NCI-H2196 (cell line): ENCODE data around the gene NDUFAF3.

ENCODE experiments used
- DNase-seq: peaks from one replicate; lab custom pipeline; 2025; ENCODE audit not compliant: unreplicated experiment; lab: John Stamatoyannopoulos, UW

The NDUFAF3 gene

DNA sequence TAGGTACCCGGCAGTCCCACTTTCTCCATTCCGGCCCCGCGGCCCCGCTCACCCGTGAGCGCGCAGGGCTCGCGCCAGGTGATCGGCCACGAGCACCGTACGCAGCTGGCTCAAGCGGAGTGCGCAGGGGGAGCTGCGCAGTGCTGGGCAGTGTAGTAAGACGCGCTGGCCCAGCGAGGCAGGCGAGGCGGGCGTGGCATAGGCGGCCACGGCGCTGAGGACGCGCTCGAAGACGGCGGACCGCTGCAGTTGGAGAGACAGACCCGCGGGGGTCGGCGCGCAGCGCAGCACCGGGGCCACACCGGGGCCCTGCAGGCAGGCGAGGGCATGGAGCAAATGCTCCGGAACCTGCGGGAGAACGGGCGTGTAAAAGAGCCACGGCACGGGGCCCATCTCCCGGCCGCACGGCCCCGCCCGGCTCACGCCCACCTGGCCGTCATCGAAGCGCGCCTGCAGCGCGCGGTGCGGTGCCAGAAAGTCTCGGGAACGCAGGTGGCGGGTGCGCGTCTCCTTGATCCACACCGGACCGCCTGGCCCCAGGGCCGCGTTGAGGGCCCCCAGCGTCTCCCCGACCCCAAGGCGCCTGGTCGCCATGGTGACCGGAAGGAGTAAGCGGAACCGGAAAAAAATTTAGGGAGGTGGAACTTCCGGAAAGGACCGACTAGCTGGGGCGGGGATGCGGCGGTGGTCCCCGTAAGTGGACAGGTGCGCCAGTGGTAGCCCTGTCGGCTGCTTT is 3.8 kb upstream of the NDUFAF3 start, which contains the start of gene DALRD3:
DALRD3 (minus strand) TSS at position 610 of the 736 bp plus-strand sequence; CDS start at position 594, 16 bp downstream.
- DNase-seq, result peak; percentile 67

DNA sequence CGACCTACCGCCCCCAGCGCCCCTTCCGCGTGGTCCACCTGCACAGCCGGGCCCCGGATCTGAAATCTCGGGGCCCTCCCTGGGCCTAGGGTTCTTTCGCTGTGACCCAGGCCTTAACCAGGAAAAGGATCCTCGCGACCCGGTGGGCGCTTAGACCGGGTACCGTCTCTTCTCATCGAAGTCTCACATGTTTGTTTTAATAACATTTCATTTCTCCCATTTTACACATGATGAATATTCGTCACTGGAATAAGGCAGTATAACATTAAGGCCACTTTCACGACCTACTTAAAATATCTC is 3.3 kb upstream of the NDUFAF3 start:
- peak; percentile 44 for DNase-seq

DNA sequence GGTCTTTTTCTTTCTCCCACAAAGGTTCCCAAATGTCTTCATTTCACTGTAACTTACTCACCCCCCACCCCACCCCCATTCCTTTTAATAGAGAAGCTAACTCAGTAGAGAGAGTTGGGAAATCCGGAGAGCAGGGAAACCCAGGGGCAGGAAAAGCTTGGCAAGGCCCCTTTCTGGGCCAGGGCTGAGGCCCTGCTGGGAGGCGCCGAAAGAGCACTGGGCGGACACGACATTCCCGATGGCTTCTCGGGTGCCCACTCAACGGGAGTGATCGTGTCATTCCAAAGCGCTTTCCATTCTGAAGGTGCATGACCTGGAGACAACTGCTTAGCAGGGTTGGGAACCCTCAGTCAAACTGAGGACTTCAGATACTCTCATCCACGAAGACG is 2.0 kb upstream of the NDUFAF3 start:
- no peak for DNase-seq

DNA sequence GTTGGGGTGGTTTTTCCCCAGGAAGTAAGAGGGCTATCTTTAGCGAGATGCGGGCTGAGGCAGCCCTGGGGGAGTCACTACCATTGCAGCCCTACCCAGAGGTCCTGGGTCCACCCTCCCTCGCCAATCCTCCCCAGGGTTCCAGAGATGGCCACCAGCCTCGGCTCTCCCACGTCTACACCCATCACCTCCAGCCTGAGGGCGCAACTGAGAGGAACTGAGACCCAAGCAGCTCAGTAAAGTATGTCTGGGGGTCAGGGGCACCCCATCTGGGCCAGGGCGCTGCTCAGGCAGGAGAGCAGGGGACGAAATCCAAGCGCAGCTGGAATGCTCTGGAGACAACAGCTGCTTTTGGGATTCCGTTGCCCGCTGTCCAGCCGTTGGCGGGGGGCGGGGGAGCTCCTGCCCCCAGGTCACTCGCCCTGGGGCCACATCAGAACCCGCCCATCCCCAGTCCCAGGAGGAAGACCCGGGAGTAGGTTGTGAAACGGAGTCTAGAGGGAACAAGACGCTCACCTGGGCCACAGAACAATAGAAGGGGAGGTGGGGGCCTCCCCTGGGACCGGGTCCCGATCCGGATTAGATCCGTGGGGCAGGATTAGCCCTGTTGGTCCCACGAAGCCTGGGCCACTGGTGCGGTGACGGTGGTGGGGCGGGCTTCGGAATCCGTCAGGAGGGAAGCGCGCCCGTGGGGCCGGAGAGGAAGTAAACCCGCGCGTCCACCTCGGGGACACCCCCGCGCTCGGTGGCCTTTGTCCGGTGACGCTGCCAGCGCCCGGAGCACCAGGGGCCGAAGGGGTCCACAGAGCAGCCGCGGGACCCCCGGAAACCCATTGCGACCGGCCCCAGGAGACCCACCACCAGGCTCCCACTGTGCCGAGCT is 1.4 kb upstream of the NDUFAF3 start:
- no peak for DNase-seq

DNA sequence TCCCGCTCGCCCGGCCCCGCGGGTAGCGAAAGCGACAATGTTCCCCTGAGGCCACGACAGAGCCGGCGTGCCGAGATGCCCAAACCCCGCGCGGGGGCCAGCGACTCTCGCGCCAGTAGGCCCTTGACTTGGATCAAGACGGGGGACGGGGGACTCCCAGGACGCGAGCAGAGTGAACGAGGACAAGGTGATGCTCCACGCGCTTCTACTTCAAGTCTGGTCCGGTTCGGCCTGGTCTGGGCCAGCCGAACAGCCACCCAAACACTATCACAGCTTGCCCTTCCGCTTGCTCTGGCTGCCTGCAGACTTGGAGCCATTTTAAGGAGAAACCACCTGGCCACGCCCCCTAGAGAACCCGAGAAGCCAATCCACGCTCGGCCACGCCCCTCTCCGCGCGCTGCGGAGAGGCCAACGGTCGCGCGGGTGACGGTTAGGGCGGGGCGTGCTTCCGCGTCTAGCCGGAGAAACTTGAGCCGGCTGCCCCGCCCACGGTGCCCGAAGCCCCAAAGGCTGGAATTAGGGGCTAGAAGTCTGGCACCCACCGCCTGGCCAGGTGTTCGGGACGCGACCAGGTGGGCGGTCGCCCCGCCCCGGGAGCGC is 608 bp upstream of the NDUFAF3 start:
- DNase-seq, result peak; percentile 94

DNA sequence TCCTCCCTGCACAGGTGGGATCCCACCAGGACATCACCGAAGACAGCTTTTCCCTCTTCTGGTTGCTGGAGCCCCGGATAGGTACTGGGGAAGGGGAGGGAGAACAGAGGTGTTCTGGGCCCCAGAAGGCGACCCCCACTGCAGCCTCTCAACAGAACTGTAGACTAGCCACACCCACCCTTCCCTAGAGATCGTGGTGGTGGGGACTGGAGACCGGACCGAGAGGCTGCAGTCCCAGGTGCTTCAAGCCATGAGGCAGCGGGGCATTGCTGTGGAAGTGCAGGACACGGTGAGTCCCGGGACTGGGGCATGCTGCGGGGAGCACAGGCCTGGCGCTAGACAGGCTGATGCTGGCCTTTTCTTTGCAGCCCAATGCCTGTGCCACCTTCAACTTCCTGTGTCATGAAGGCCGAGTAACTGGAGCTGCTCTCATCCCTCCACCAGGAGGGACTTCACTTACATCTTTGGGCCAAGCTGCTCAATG is 809 bp downstream of the NDUFAF3 start:
- no peak for DNase-seq

DNA sequence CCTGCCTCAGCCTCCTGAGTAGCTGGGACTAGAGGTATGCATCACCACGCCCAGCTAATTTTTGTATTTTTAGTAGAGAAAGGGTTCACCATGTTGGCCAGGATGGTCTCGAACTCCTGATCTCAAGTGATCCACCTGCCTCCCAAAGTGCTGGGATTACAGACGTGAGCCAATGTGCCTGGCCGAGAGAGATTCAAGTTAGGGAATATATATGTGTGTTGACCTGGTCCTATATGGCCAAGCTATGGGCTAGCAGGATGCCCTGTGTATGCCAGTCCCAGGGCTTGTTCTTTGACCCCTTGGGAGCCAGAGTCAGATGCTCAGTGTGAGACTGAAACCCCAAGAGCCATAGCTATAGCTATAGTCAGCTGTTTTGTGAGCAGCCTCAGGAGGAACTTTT is 1.9 kb downstream of the NDUFAF3 start:
- DNase-seq, result no peak

DNA sequence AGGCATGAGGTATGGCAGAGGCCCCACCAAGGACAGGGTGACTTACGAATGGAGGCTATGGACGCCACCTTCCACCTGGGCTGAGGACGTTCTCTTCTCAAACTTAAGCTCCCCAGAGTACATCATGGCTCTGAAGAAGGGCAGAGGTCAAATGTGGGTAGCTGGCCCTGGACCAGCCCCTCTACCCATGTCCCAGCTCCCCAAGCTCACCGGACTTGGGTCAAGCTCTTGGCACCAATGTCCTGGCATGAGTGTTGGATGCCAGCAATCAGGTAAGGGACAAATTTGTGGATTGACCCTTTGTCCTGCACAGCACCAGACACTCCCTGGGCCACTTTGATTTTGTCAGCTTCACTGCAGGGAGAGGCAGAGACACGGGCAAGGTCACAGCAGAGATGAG is 2.5 kb downstream of the NDUFAF3 start:
- DNase-seq, result no peak

DNA sequence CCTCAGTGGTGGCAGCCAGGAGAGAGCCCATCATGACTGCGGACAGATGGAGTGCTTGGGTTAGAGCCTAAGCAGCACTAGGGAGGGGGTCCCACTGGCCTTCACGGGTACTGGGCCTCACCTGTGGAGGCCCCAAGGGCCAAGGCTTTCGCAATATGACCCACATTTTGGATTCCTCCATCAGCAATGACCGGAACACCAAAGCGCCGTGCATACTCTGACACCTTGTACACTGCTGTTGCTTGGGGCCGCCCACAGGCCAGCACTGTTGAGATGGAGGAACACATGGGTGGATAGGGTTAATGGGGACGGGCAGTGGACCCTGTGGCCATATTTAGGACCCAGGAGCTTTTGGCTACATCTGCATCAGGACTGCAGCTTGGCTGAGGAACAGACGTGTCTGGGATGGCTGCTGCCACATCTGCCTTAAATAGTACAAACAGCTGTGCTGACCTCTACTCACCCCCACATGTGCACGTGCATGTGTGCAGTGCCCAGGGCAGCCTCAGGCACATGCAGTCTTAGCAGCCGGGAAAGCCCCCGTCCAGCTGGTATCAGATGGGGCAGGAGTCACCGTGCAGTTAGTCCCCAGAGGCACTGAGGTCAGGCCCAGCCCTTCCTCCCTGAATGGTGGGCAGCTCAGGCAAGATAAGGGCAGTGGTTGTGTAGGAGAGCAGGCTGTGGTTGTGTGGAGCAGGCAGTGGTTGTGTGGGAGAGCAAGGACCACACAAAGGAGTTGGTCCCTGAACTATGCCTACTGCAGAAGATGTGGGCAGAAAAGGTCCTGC is 3.3 kb downstream of the NDUFAF3 start:
- no peak for DNase-seq

DNA sequence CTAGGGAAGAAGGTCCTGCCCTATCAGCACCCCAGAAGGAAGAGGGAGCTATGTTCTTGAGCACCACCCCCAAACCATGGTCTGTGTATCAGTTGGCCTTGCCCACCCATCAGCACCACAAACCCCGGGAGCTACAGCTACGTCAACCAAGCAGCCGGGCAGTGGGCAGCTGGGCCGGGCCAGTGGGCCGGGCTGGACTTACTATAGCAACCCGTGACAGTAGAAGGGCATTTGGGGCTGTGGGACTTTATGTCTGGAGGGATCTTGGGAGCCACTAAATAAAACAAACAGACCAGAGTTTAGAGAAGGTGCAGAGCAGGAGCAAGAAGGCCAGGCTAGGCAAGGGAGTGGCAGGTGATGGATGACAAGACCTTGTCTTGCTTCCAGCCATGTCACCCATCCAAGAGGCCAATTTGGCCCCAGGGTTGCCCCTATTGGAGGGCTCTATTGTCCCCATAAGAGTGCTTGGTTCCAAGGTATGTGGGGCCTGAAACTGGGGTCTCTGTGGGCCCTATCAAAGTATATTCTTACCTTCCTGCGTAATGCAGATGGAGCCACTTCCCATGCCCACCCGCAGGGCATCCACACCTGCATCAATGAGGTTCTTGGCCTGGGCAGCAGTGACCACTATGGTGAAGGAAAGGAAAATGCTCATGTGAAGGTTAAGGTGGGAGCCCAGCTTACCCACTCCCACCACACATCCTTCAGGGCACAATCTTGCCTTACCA is 4.0 kb downstream of the NDUFAF3 start:
- no peak for DNase-seq

DNA sequence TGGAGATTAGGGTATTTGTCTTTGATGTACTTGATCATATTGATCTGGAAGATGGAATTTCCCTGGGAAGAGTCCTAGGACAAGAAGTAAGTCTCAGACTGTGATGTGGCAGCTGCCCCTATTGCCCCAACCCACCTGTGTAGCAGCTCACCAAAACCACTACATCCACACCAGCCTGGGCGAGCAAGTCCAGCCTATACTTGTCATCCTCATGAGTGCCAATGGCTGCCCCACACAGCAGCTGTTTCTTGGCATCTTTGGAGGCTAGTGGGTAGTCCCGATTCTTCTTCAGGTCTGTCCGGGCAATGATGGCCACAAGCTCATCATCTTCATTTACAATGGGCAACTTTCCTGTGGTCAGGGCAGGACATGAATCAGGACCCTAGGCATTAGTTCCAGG is 4.6 kb downstream of the NDUFAF3 start:
- DNase-seq, result no peak

DNA sequence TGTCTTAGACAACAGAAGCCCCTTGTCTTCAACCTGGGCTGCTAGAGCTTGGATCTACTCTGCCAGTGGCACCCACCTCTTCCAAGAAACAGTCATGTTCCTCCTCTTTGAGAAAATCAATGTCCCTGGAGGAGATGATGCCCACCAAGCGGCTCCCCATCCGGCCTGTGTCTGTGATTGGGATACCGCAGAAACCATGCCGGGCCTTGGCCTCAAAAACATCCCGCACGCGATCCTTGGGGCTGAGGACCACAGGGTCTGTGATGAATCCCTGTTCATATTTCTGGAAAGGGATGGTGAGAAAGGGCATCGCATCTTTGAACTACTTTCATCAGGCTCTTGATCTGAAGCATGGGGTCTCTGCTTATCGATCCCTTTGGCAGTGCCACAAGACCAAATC is 5.7 kb downstream of the NDUFAF3 start:
- DNase-seq, result no peak

DNA sequence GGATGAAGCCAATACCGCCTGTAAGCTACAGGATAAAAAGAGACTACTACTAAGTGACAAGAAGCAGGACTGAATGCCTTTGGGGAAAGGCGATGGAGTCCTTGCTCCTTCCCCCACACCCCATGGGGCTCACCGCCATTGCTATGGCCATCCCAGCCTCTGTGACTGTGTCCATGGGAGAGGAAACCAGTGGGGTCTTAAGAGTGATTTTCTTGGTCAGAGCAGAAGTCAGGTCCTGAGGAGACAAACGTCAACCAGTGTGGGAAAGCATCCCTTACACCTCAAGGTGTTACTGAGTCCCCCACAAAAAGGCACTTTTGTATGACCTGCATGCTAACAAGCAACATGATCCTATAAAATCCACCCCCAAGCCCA is 6.4 kb downstream of the NDUFAF3 start:
- no peak for DNase-seq

DNA sequence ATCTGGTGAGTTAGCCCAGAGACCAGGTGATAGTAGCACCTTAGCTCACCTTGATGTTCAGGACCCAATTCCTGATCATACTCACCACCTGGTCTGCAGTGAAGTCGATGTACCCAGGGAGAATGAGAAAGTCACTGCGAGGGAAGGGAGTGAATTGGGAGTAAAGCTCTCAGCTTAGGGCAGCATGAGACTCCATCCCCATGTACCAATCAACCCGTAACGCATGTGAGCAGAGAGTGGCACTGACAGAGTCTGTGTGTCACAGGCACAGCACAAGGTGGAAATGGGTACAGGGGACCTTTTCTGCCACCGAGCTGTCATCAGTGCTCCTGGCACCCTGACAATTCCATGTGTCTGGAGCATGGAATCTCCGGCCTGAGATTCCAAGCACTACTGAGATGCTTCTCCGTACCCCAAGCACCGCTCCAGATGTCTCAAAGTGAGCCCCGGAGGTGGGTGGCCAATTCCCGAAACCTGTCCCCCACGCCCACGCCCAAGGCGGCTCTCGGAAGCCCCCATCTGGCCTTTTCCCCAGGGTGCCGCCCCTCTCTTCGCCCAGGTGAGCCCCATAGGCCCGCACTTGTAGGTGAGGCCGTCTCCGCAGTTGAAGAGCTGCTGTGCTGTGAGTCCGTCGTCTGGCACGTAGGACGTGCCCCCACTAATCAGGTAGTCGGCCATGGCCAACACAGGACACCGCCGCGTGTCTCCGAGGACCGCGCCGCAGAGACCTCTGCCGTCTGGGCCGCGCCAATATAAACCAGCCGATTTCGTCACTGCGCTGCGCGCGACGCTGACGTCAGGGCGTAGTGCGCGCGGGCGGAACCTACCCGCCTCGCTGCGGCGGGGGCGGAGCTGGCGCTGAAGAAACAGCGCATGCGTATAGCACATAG is 7.0 kb downstream of the NDUFAF3 start, which contains the start of gene IMPDH2:
IMPDH2 (minus strand) TSS at position 726 of the 890 bp plus-strand sequence; CDS start at position 678, 48 bp downstream.
- peak; percentile 83 for DNase-seq

DNA sequence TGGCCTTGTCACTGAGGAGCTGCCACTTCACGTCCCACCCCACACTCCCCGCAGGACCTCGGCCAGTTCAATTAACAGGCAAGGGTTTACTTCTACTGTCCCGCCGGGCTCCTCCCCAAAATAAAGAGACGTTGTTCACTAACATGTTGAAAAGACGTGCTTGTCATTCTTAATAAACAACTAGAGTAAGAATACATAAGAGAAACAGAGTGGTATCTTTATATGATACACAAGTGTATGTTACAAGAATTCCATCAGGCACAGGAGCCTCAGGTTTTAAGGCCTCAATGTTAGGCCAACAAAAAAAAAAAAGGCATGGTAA is 7.6 kb downstream of the NDUFAF3 start:
- DNase-seq, result no peak

DNA sequence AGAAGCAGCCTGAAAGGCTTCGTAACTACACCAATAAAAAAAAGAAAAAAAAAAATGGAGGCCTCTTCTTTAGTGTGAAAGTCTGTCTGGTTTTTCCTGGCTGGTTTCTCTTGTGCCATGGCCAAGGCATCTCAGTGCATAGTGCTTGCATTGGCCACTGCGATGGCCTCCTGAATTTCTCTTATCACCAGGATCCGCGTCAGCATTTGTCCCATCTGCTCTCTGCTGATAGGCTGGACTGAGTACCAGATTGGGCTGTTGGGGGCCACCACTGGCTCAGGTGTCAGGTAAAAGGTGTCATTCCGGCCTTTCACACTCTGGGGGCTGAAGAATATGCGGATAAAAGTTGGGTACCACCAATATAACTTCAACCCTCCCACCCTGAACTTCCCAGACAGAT is 8.4 kb downstream of the NDUFAF3 start:
- DNase-seq, result no peak

DNA sequence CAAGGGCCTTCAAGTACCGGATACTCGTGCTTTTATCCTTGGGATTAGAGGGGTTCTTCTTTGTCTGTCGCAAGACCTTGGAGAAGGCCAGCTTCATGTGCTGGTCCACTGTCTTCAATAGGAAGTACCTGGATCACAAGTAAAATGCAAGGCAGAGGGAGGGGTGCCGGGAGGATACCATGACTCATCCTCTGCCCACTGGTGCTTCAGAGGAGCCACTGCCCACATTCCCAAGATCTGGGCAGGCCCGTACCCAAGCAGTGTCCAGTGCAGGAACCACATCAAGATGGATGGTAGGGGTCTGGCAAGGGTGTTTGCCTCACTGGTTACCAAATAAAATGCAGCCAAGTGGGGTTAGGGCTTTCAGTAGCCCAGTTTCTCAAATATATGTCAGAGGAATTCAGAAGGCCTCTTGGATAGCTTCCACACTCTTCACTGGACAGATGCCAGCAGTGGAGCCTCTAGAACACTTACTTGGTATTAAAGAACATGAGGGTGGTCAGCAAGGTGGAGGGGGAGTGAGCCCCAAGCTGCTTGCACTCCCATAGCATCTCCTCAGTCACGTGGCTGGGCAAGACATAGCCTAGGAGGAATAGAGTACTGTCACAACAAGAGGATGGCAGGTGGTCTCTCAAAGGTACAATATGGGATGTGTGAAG is 10.9 kb downstream of the NDUFAF3 start:
- no peak for DNase-seq

DNA sequence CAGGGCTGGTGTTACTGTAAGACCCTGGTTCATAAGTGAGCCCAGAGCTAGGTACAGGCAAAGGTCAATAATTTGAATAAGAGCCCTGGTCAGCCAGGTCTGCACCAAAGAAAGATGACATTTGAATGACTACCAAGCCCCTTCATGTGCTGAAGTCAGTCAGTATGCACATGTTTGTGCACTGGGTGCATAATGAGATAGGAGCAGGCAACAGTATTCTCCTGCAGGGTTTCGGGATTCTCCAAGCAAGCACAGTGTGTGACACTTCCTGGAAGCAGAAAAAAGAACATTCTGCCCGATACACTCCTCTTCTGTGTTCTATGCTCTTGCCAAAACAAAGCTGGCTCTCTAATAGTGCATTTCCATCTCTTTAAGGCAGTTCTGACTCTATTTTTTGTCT is 12.7 kb downstream of the NDUFAF3 start:
- no peak for DNase-seq

DNA sequence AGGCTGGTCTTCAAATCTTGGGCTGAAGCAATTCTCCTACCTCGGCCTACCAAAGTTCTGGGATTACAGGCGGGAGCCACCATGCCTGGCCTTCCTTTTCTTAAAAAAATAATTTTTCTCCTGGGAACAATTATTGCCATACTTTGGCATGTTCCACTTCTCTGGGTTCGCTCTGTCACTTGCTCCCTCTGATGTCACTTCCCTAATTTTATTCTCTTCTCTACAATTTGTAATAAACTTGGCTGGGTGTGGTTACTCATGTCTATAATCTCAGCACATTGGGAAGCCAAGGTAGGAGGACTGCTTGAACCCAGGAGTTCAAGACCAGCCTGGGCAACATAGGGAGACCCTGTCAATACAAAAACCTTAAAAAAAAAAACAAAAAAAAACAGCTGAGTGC is 13.4 kb downstream of the NDUFAF3 start:
- DNase-seq, result no peak
